RKO (cell line): Measurements from ENCODE around the gene PNPLA5.
"Not testable (repeated sequence)": the region's sequence is repeated elsewhere in the genome, so short reads cannot be mapped to it uniquely, and the experiment has no call there.

Experiments used
- DNase-seq: peaks from one replicate; pipeline ENCODE4 v3.0.0-alpha.2; 2016; ENCODE audit warnings: low spot score

PNPLA5 gene, protein sequence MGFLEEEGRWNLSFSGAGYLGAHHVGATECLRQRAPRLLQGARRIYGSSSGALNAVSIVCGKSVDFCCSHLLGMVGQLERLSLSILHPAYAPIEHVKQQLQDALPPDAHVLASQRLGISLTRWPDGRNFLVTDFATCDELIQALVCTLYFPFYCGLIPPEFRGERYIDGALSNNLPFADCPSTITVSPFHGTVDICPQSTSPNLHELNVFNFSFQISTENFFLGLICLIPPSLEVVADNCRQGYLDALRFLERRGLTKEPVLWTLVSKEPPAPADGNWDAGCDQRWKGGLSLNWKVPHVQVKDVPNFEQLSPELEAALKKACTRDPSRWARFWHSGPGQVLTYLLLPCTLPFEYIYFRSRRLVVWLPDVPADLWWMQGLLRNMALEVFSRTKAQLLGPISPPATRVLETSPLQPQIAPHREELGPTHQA

DNA sequence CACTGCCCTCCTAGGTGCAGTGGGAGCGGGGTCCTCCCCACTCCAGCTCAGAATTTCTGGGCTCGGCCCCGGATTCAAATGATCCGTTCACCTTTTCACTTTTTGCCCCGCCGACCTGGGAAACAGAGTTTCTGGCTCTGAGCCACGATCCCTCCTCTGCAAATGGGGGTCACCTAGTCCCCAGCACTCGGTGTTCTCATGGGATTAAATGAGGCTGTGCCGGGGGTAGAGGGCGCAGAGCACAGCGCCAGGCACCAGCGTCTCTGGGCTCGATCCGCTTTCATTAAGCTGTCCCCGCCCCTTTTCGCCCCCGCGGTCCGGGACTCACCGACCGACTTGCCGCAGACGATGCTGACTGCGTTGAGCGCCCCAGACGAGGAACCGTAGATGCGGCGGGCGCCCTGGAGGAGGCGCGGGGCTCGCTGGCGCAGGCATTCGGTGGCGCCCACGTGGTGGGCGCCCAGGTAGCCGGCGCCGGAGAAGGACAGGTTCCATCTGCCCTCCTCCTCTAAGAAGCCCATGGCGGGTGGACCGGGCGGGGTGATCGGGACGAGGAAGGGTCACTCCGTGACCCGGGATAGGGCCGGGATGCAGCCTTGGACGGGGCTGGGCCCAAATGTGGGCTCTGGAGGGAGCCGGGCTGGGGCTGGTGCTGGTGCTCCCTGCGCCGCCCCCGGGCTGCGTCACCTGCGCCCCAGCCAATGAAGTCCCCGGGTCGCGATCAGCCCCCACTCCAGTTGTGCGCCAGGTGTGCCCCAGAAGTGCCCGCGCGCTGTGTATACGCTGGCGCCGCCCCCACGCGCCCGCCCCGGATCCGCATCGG, at the start of gene PNPLA5:
TSS of gene PNPLA5 (minus strand) at position 654 of the 823 bp plus-strand sequence. CDS start at position 521, 133 bp downstream.
- DNase-seq: no peak

DNA sequence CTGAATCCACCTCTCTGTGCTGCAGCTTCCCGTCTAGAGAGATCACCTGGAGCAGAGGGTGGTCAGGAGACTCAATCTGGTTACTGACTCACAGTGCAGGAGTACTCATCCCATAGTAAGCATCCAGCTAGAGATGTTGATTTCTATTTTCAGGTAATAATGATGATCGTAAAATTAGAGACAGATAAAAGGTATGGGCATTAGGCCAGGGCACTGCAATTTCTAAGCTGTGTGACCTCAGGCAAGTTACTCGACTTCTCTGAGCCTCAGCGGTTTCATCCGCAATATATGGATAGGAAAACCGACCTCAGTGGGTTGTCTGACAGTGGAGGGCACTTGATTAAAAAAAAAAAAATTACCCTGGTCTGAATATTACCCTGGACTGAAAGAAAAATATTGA, 49.6 kb upstream of the PNPLA5 start:
- no peak for DNase-seq

DNA sequence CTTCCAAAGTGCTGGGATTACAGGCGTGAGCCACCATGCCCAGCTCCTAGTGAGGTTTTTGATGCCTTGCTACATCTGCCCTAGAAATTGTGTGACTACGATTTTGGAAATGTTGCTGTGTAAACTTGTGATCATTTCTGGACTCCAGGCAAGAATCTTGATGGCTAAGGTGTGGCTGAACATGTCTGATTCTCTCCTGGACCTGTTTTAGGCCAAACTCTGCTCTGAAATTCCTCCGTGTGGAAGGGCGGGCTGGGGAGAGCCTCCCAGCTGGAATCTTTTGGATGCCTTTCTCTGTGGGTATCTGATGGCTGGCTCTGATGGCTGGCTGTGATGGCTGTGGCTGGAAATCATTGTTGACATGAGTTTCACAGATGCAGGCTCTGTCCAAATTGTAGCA, 40.0 kb upstream of the PNPLA5 start:
- no peak for DNase-seq

DNA sequence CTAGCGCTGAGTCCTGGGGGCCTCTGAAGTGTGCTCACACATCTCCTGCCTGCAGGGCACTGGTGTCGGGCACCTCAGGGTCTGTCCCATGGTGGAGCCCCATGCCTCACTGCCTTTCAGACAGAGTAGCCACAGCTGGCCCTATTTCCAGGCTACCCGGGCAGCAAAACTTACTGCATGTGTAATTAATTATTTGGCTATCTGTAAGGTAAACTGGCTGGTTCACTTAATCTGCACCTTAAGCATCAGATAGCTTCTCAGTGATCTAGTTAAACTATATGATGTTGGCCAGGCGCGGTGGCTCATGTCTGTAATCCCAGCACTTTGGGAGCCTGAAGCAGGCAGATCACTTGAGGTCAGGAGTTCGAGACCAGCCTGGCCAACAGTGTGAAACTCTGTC, 37.1 kb upstream of the PNPLA5 start:
- DNase-seq: no peak

DNA sequence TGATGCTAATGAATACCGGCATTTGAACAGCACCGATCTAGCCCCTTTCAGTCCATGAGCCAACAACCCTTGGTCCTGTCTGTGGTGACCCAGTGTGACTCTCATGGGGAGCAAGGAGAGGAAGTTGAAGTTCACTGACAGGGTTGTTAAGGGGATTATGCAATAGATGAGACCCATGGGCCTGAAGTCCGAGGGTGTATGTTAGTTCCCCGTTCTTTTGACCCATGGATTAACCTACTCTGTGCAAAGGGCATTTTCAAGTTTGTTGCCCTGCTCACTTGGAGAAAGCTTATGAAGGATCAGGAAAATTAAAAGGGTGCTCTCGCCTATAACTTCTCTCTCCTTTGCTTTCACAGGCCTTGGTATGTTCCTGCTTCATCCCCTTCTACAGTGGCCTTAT, 36.7 kb upstream of the PNPLA5 start:
- DNase-seq: no peak

DNA sequence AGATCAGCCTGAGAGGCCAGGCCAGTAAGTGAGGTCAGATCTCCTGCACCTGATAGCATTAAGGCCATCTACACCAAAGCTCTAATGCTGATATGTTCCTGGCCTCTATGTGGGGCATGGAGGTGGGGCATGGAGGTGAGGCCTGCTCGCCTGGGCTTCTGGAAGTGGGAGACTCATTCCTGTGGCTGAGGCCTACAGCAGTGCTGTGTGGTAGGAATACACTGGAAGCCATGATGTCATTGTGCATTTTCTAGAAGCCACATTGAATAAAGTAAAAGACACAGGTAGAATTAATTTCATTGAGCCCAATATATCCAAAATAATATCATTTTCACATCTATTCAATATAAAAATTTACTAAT, 34.5 kb upstream of the PNPLA5 start:
- DNase-seq: no peak

DNA sequence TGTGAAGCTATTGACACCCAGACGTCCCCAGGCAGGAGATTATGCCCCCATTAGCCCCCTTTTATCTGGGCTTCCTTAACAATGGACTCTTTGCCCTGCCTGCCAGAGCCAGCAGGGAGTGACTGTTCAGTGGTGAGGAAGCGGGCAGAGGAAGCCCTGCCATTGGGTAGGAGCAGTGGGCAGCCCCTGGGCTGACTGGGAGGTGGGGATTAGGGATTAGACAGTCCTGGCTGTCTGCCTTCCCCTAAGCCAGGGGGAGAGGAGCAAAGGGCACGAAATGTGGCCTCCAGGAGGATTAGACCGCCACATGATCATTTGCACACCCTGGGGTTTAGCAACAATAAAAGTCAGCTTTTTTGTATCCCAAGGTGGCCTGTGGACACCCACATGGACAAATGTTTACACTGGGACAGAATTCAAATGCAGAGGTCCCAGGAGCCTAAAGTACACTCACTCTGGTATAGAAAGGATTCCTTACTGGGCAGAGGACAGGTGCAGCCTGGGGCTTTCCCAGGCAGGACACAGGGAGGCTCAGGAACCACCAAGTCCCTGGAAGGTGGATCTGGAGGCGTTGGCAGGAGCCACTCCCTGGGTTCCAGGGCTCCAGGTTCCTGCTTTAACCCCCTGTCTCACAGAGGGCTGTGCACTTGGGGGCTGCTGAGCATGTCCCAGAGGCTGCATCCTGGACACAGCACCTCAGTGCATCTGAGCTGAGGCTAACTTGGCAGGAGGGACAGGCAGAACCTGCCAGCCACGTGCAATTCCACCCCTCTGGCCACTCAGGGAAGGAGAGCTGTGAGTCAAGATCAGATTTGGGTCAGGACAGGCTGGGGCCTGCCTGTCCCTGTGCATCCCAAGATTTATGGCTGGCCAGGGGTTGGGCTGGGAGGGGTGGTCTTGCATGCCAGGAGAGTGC, 33.9 kb upstream of the PNPLA5 start:
- DNase-seq: no peak

DNA sequence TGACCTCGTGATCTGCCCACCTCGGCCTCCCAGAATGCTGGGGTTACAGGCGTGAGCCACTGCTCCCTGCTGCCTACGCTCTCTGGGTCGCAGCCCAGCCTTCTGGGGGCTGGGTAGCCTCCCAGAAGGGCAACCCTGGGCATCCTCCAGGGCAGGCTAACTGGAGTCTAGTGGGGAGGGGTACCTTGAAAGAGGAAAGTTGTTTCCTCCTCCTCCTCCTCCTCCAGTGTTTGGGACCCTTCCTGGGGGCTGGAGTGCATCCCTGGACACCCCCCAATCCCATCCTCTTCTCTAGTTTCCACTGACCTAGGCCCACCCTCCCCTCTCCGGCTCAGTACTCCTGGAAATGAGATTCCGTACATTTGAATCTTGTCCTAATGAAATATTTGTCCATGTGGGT, 33.1 kb upstream of the PNPLA5 start:
- no peak for DNase-seq

DNA sequence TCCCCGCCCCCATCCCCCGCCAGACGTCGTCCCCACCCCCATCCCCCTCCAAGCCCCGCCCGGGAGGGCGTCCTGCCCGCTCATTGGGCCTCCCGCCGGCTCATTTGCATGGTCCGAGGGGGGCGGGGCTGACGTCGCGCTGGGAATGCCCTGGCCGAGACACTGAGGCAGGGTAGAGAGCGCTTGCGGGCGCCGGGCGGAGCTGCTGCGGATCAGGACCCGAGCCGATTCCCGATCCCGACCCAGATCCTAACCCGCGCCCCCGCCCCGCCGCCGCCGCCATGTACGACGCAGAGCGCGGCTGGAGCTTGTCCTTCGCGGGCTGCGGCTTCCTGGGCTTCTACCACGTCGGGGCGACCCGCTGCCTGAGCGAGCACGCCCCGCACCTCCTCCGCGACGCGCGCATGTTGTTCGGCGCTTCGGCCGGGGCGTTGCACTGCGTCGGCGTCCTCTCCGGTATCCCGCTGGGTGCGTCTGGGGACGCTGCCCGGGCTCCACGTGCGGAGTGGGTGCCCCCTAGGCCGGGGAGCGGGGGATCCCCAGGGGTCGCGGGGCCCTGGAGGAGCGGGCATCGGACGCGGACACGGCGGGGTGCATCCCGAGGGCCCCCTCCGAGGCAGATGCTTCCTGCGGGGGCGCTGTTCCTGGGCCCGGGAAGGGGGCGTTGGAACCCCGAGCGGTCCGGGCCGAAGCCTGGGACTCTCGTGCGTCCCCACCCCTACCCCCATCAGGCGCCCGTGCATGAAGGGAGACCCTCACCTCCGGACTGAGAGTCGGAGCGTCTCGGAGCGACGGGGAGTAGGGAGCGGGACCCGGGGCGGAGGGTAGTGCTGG, 32.0 kb upstream of the PNPLA5 start, which contains the start of gene PNPLA3:
TSS of gene PNPLA3 (plus strand) at position 175 of the 834 bp plus-strand sequence. CDS start at position 282, 107 bp downstream.
- peak; percentile 84 for DNase-seq

DNA sequence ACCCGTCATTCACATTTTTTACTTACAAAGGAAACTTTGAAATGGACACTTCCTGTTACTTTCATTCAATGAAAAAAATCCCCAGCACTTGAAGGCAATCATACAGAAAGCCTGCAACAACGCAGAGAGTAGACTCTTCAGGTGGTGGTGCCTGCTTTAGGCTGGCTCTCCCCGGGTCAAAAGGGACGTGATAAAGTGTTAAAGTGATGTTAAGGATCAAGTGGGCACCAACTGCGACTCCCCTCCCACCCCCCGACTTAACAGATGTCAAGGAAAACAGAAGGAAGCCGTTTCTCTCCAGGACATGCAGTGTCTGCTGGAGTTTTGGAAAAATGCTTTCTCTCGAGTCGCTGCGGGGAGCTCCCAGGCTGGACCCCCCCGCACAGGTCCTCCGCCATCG, 31.4 kb upstream of the PNPLA5 start:
- DNase-seq: no peak

DNA sequence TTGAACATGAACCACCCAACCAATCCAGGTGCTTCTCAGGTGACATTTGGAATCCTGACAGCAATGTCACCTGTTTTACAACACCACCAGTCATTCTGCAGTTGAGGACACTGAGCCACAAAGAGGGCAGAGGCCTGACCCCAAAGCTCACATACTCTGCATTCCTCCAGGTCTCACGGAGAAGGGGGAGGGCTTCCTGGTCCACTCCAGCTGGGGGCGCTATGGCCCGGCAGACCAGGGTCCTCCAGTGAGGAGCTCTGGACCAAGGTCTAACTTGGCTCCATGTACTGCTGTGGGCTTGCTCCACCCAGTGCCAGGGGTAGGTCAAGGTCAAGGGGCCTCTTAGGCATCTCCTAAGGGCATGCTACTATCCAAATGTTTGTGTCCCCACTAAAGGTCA, 30.3 kb upstream of the PNPLA5 start:
- no peak for DNase-seq

DNA sequence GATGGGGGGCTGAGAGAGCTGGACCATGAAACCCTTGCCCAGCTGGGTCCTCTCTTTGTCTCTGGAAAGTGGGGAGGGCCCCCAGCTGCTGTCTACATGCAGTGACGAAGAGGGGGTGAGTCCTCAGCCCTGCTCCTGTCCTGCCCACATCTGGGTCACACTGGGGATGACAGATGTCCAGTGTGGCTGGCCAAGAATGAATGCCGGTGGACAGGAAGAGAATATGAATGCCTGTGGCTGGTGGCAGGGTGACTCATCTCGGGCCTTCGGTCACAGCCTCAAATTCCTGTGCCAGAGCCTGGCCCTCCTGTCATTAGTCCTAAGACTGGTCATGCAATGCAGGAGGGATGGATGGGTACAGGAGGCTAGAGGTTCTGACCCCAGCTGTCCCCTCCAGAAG, 29.6 kb upstream of the PNPLA5 start:
- DNase-seq: peak; percentile 63

DNA sequence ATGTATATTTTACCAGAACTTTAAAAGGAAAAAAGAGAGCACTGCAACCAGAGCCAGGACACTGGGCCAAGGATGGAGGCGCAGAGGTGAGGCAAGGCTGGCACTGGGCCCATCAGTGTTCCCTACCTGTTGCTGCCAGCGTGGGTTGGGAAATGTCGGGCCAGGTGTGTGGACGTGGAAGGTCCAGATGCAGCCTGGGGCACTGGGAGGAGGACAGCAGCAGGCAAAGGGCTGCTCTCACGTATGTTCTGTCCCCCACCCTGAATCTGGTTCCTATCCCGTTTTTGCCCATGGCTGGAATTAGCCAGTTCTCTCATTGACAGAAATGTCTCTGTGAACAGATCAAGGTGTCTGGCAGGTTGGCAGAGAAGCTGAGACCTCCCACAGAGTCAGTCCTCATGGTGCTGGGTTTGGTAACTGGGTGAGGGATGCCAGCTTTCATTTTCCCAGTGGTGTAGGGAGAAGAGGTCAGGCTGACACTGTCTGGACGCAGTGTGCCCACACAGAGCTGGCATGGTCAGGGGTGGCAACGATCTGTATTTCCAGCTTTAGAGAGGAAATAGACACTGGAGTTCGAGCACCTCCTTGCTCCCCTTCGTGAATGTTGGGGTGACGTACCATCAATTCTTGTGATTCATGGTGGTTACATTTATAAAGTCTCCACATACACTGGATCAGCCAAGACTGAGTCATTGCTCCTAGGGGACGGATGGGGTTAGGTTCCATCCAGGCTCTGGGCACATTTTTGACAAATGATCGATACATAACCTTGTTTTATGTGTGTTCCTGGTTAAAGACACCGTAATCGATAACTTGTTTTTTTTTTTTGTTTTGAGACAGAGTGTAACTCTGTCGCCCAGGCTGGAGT, 27.5 kb upstream of the PNPLA5 start:
- peak; percentile 56 for DNase-seq

DNA sequence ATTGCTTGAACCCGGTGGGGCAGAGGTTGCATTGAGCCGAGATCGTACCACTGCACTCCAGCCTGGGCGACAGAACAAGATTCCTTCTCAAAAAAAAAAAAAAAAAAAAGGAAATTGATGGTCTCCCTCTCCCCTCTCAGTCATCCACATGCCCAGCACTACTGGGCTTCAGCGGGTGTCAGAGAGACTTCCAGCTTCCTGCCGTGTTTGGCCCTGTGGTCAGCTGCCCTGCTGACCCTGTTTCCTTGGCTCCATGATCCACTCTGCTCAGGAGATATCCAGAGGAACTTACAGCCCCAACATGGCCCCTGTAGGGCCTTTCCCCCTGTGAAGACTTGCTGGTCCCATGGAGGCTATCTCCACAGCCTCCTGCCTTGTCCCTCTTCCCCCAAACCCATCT, 25.7 kb upstream of the PNPLA5 start:
- no peak for DNase-seq

DNA sequence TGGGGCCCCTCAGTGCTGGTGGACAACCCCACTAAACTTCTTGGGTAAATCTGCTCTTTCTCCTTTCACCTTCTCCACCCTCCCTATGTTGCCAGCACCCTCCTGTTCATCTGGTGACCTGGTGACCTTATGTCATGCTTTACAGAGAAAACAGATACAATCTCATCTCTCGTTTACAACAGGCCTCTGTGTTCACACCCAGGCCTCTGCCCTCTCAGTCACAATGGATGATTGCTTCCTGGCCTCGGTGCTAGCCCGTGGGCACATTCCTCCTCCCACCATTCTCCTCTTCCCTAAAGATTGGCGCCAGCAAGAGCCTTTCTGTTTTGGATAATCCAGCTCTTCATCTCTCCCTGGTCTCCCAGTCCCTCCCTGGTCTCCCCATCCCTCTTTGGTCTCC, 19.5 kb upstream of the PNPLA5 start:
- no peak for DNase-seq

DNA sequence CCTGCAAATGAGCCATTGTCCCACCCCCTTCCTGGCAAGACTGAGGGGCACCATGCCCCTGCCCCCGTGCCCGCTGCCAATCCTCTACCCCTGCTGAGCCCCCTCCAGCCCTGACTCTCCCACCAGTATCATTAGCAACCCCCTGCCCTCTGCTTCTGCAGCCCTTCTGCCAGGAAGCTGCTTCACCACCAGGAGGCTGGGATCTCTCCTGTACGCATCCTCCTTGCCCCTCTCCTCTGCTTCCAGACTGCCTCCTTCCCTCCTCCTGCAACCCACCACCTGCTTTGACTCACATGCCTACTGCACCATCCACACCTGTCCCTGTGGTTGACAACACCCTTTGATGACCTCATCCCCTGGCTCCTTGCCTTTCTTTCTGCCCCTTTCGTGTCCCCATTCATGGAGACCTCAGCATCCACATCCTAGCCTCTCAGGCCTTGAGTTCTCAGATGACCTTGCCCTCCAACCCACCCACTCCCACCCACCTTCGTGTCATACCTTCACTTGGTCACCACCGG, 18.4 kb upstream of the PNPLA5 start:
- DNase-seq: no peak

DNA sequence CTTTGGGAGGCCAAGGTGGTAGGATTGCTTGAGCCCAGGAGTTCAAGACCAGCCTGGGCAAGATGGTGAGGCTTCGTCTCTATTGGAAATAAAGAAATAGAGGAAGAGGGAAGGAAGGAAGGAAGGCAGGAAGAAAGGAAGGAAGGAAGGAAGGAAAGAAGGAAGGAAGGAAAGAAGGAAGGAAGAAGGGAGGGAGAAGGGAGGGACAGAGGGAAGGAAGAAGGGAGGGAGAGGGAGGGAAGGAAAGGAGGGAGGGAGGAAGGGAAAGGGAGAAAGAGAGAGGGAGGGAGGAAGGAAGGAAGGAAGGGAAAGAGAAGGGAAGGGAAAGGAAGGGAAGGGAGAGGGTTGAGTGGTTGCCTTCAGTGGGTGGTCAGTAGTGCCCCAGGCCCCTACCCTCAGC, 17.9 kb upstream of the PNPLA5 start:
- no peak for DNase-seq

DNA sequence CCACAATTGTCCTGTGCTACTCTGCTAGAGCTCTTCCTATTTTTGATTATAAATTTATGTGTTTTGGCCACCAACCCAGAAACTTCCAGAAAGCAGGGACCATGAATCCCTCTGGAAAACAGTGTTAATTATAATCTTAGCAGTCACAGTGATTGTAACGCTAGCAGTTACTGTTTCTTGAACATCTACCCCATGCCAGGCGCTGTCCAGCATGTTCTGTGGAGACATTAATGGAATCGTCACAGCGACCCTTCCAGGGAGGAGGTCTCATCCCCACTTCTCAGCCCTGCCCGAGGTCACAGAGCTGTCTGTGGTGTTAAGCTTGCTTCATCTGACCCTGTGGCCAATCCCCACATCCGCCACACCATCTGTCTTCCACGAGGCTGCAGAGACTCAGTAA, 13.9 kb upstream of the PNPLA5 start:
- DNase-seq: no peak

DNA sequence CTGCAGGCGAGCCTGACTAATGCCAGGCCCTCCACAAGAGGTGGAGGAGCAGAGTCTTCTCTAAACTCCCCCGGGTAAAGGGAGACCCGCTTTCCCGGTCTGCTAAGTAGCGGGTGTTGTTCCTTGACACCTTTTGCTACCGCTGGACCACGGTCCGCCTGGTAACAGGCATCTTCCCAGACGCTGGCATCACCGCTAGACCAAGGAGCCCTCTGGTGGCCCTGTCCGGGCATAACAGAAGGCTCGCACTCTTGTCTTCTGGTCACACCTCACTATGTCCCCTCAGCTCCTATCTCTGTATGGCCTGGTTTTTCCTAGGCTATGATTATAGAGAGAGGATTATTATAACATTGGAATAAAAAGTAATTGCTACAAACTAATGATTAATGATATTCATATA, 12.6 kb upstream of the PNPLA5 start:
- not testable (repeated sequence) for DNase-seq

DNA sequence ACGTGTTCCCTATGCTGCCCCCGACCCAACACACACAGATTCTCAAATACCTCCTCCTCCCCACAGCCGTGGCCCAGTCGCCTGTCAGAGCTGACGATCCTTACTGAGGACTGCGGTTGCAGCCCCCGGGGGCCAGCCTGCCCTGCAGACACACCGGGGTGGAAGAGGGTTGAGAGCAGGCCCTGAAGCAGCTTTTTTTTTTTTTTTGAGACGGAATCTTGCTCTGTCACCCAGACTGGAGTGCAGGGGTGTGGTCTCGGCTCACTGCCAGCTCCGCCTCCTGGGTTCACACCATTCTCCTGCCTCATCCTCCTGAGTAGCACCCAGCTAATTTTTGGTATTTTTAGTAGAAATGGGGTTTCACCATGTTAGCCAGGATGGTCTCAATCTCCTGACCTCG, 11.2 kb upstream of the PNPLA5 start:
- DNase-seq: not testable (repeated sequence)
